T-helper 1 cell treated with Interleukin-12 subunit alpha and Interleukin-12 subunit beta and Interleukin-4 antibody, amounts not matched to agents 30 μg/mL and 1 μg/mL, for 36 hours (primary cell): ENCODE results near the gene RPTOR.
"Not testable (repeated sequence)": the region's sequence is repeated elsewhere in the genome, so short reads cannot be mapped to it uniquely, and the experiment has no call there.

Experiments used
- H3K27ac Mint-ChIP-seq: one replicate; pipeline ENCODE4 v1.8.0; 2021; ENCODE audit warnings: mild to moderate bottlenecking, mixed read lengths
- H3K27me3 Mint-ChIP-seq: one replicate; pipeline ENCODE4 v1.8.0; 2021; ENCODE audit warnings: low read depth, mixed read lengths
- H3K36me3 Mint-ChIP-seq: one replicate; pipeline ENCODE4 v1.8.0; 2021; ENCODE audit warnings: low read depth, mixed read lengths
- H3K4me1 Mint-ChIP-seq: one replicate; pipeline ENCODE4 v1.8.0; 2021; ENCODE audit warnings: low read depth, mixed read lengths
- H3K4me3 Mint-ChIP-seq: one replicate; pipeline ENCODE4 v1.8.0; 2021; ENCODE audit warnings: mild to moderate bottlenecking, moderate library complexity, mixed read lengths
- H3K9me3 Mint-ChIP-seq: one replicate; pipeline ENCODE4 v1.8.0; 2021; ENCODE audit warnings: mixed read lengths

RPTOR gene

GRCh38 chr17:80743181-80743771 is 198.6 kb downstream of the RPTOR start:
- Mint-ChIP-seq H3K4me3 (peak overlapping the region; percentile 80), H3K9me3 (no peaks in the 10 kb centered on the region), H3K27me3 (no peaks in the 10 kb centered on the region), H3K27ac (peak overlapping the region; percentile 88), H3K36me3 (peaks cover 45% of the 10 kb centered on the region), H3K4me1 (peaks cover 52% of the 10 kb centered on the region)

- not testable (repeated sequence) for H3K27me3 Mint-ChIP-seq, H3K4me3 Mint-ChIP-seq, H3K27ac Mint-ChIP-seq, H3K9me3 Mint-ChIP-seq
- Mint-ChIP-seq H3K4me1 (peaks cover 48% of the 10 kb centered on the region), H3K36me3 (peaks cover 42% of the 10 kb centered on the region)
Measured at GRCh38 chr17:80743973-80744372, 199.3 kb downstream of the RPTOR start.

GRCh38 chr17:80744725-80745124 is 200.1 kb downstream of the RPTOR start:
- not testable (repeated sequence) for H3K9me3 Mint-ChIP-seq, H3K4me3 Mint-ChIP-seq, H3K27me3 Mint-ChIP-seq
- peak overlapping the region; percentile 62 for H3K27ac Mint-ChIP-seq
- H3K4me1 Mint-ChIP-seq: peaks cover 41% of the 10 kb centered on the region
- peaks cover 36% of the 10 kb centered on the region for H3K36me3 Mint-ChIP-seq

GRCh38 chr17:80745183-80745582 is 200.5 kb downstream of the RPTOR start:
- Mint-ChIP-seq H3K36me3 (peaks cover 32% of the 10 kb centered on the region), H3K27ac (peak overlapping the region; percentile 62), H3K4me1 (peaks cover 37% of the 10 kb centered on the region), H3K4me3 (no peak overlapping the region), H3K27me3 (no peaks in the 10 kb centered on the region), H3K9me3 (no peaks in the 10 kb centered on the region)

- H3K36me3 Mint-ChIP-seq: peaks cover 26% of the 10 kb centered on the region
- no peaks in the 10 kb centered on the region for H3K9me3 Mint-ChIP-seq
- H3K4me3 Mint-ChIP-seq: no peak overlapping the region
- peaks cover 45% of the 10 kb centered on the region for H3K4me1 Mint-ChIP-seq
- no peaks in the 10 kb centered on the region for H3K27me3 Mint-ChIP-seq
- peak overlapping the region; percentile 45 for H3K27ac Mint-ChIP-seq
Measured at GRCh38 chr17:80746262-80746935, 201.8 kb downstream of the RPTOR start.

- H3K36me3 Mint-ChIP-seq: peaks cover 19% of the 10 kb centered on the region
- no peak overlapping the region for H3K4me3 Mint-ChIP-seq
- peaks cover 46% of the 10 kb centered on the region for H3K4me1 Mint-ChIP-seq
- peak overlapping the region; percentile 5 for H3K27ac Mint-ChIP-seq
- H3K27me3 Mint-ChIP-seq: no peaks in the 10 kb centered on the region
- no peaks in the 10 kb centered on the region for H3K9me3 Mint-ChIP-seq
Measured at GRCh38 chr17:80747469-80747868, 202.8 kb downstream of the RPTOR start.

- no peak overlapping the region for H3K4me3 Mint-ChIP-seq
- no peak overlapping the region for H3K27ac Mint-ChIP-seq
- no peaks in the 10 kb centered on the region for H3K27me3 Mint-ChIP-seq
- no peaks in the 10 kb centered on the region for H3K9me3 Mint-ChIP-seq
- H3K36me3 Mint-ChIP-seq: peaks cover 28% of the 10 kb centered on the region
- peaks cover 46% of the 10 kb centered on the region for H3K4me1 Mint-ChIP-seq
Measured at GRCh38 chr17:80749611-80750010, 205.0 kb downstream of the RPTOR start.

GRCh38 chr17:80750263-80750662 is 205.6 kb downstream of the RPTOR start:
- H3K27me3 Mint-ChIP-seq: no peaks in the 10 kb centered on the region
- H3K4me3 Mint-ChIP-seq: no peak overlapping the region
- peak overlapping the region; percentile 55 for H3K27ac Mint-ChIP-seq
- H3K9me3 Mint-ChIP-seq: no peaks in the 10 kb centered on the region
- H3K36me3 Mint-ChIP-seq: peaks cover 31% of the 10 kb centered on the region
- H3K4me1 Mint-ChIP-seq: peaks cover 46% of the 10 kb centered on the region

GRCh38 chr17:80751070-80751945 is 206.7 kb downstream of the RPTOR start:
- Mint-ChIP-seq H3K9me3 (no peaks in the 10 kb centered on the region), H3K27me3 (no peaks in the 10 kb centered on the region), H3K4me1 (peaks cover 49% of the 10 kb centered on the region), H3K36me3 (peaks cover 34% of the 10 kb centered on the region), H3K4me3 (peak overlapping the region; percentile 26), H3K27ac (peak overlapping the region; percentile 84)

- Mint-ChIP-seq H3K27me3 (no peaks in the 10 kb centered on the region), H3K4me3 (peak overlapping the region; percentile 55), H3K36me3 (peaks cover 37% of the 10 kb centered on the region), H3K9me3 (no peaks in the 10 kb centered on the region), H3K4me1 (peaks cover 50% of the 10 kb centered on the region), H3K27ac (peak overlapping the region; percentile 84)
Measured at GRCh38 chr17:80751946-80752581, 207.4 kb downstream of the RPTOR start.

- no peak overlapping the region for H3K27ac Mint-ChIP-seq
Measured at GRCh38 chr17:80753685-80754345, 209.2 kb downstream of the RPTOR start.

GRCh38 chr17:80754846-80755245 is 210.2 kb downstream of the RPTOR start:
- Mint-ChIP-seq H3K4me3 (no peak overlapping the region), H3K4me1 (peaks cover 69% of the 10 kb centered on the region), H3K27me3 (no peaks in the 10 kb centered on the region), H3K36me3 (peaks cover 50% of the 10 kb centered on the region), H3K9me3 (peaks cover 7% of the 10 kb centered on the region), H3K27ac (no peak overlapping the region)

More at GRCh38 chr17:80753685-80754345, 209.2 kb downstream of the RPTOR start:
- no peak overlapping the region for H3K4me3 Mint-ChIP-seq
- H3K9me3 Mint-ChIP-seq: peaks cover 7% of the 10 kb centered on the region
- H3K4me1 Mint-ChIP-seq: peaks cover 60% of the 10 kb centered on the region
- H3K27me3 Mint-ChIP-seq: no peaks in the 10 kb centered on the region
- peaks cover 46% of the 10 kb centered on the region for H3K36me3 Mint-ChIP-seq

- H3K9me3 Mint-ChIP-seq: peaks cover 7% of the 10 kb centered on the region
- peaks cover 52% of the 10 kb centered on the region for H3K36me3 Mint-ChIP-seq
- H3K4me1 Mint-ChIP-seq: peaks cover 70% of the 10 kb centered on the region
- peak overlapping the region; percentile 62 for H3K27ac Mint-ChIP-seq
- no peak overlapping the region for H3K4me3 Mint-ChIP-seq
- H3K27me3 Mint-ChIP-seq: no peaks in the 10 kb centered on the region
Measured at GRCh38 chr17:80755650-80756405, 211.2 kb downstream of the RPTOR start.
